Stimulated activated CD4-positive, alpha-beta T cell treated with anti-CD3 and anti-CD28 coated beads, Interleukin-1b, Interleukin-23, amount 100 ng/mL, for 24 hours (primary cell): ENCODE results near the gene ABCC8.
A peak's percentile ranks its signal among the peaks of the same experiment; 100 is the strongest.

Experiments
- DNase-seq, 4 experiments: peaks; one replicate each; pipeline ENCODE4 v3.0.0-alpha.2; 2020; ENCODE audit warnings: low read depth in 4 of 4, low spot score in 1 of 4

ABCC8 gene

GRCh38 chr11:17389211-17389956, 87.3 kb downstream of the ABCC8 start:
- peak; percentile 49 to 77 (median 66) for DNase-seq

- no peak for DNase-seq
Observed at GRCh38 chr11:17388609-17389210, 87.9 kb downstream of the ABCC8 start, which contains the start of gene KCNJ11. TSS of gene KCNJ11 (minus strand) at chr11:17388659. CDS start at chr11:17388091, 568 bp downstream.

GRCh38 chr11:17387811-17388210, 88.8 kb downstream of the ABCC8 start:
- DNase-seq: no peak

- DNase-seq: no peak
Observed at GRCh38 chr11:17387254-17387653, 89.4 kb downstream of the ABCC8 start.

- peak in 1 of 4 experiments; percentile 32 for DNase-seq
Observed at GRCh38 chr11:17386331-17387084, 90.1 kb downstream of the ABCC8 start.

- no peak for DNase-seq
Observed at GRCh38 chr11:17385926-17386325, 90.7 kb downstream of the ABCC8 start.

GRCh38 chr11:17385492-17385891, 91.2 kb downstream of the ABCC8 start:
- DNase-seq: no peak

- peak; percentile 56 to 75 (median 64) for DNase-seq
Observed at GRCh38 chr11:17384002-17384511, 92.6 kb downstream of the ABCC8 start.

- no peak for DNase-seq
Observed at GRCh38 chr11:17383461-17383860, 93.2 kb downstream of the ABCC8 start.

- DNase-seq: no peak
Observed at GRCh38 chr11:17382046-17382728, 94.5 kb downstream of the ABCC8 start.

- DNase-seq: no peak
Observed at GRCh38 chr11:17381156-17381555, 95.5 kb downstream of the ABCC8 start.

- no peak for DNase-seq
Observed at GRCh38 chr11:17379383-17380180, 97.1 kb downstream of the ABCC8 start.

- DNase-seq: no peak
Observed at GRCh38 chr11:17378655-17379054, 98.0 kb downstream of the ABCC8 start.

- no peak for DNase-seq
Observed at GRCh38 chr11:17376493-17376892, 100.2 kb downstream of the ABCC8 start.

- no peak for DNase-seq
Observed at GRCh38 chr11:17375547-17375946, 101.1 kb downstream of the ABCC8 start.

GRCh38 chr11:17371614-17372013, 105.0 kb downstream of the ABCC8 start:
- no peak for DNase-seq

GRCh38 chr11:17369684-17370243, 106.9 kb downstream of the ABCC8 start:
- no peak for DNase-seq

- no peak for DNase-seq
Observed at GRCh38 chr11:17369094-17369493, 107.6 kb downstream of the ABCC8 start.

GRCh38 chr11:17368551-17368950, 108.1 kb downstream of the ABCC8 start:
- DNase-seq: no peak

GRCh38 chr11:17366495-17366894, 110.2 kb downstream of the ABCC8 start:
- no peak for DNase-seq
